ENCODE measurements around the gene WDFY3.
"Not testable (repeated sequence)": the region's sequence is repeated elsewhere in the genome, so short reads cannot be mapped to it uniquely, and the experiment has no call there.

GRCh38 chr4:84806541-84806940 lies 159.9 kb downstream of the WDFY3 start:
- not testable (repeated sequence) for TF ChIP-seq CTCF, EZH2 (IDR thresholded peaks at IDR 0.05)
